NCI-H460 (cell line): ENCODE results near the gene TFDP2. TPM values are rescaled to one million over a fixed set of nuclear protein-coding genes. Genes with fewer than 3 reads are reported as not detected.
A peak's percentile ranks its signal among the peaks of the same experiment; 100 is the strongest.
"Not testable (repeated sequence)": the region's sequence is repeated elsewhere in the genome, so short reads cannot be mapped to it uniquely, and the experiment has no call there.

ENCODE experiments used
- DNase-seq: peaks from one replicate; pipeline ENCODE4 v3.0.0-alpha.2; 2016; ENCODE audit warnings: low read depth; ENCODE audit errors: extremely low read depth
- total RNA-seq: library from RNA; depleted of rRNA; stranded (reverse); fragments of >200 nt; shearing (Covaris generic); gene quantifications from 2 replicates; pipeline ENCODE4 v1.2.3, GENCODE V29; 2014

TFDP2 gene
- total RNA-seq, 1 experiment from 2014 or later: 32.7 TPM

DNA sequence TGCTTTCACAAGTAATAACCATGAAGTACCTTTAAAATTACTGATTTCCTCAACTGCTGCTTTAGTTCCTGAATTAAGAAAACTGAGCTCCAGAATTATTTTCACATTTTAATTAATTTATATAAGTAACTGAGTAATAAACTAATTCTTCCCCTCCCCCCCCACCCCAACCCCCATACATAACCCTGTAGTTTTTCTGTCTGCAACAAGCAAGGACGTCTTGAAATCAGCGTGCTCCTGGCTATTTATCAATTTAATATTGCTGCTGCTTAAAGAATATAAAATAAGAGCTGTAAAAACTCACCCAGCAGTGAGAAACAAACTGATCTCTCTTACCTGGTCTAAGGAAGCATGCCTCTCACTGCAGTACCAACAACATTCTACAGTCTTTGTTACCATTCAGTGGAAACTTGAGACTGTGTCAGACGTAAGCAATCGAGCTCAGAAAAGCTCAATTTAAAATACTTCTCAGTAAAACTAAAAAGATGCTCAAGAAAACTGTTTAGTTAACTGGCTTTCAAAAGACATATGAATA lies 121.0 kb downstream of the TFDP2 start:
- DNase-seq: peak; percentile 43

GRCh38 chr3:142027735-142028134 lies 121.6 kb downstream of the TFDP2 start:
- no peak for DNase-seq

- no peak for DNase-seq
These were observed 122.0 kb downstream of the TFDP2 start for GRCh38 chr3:142027300-142027699.

DNA sequence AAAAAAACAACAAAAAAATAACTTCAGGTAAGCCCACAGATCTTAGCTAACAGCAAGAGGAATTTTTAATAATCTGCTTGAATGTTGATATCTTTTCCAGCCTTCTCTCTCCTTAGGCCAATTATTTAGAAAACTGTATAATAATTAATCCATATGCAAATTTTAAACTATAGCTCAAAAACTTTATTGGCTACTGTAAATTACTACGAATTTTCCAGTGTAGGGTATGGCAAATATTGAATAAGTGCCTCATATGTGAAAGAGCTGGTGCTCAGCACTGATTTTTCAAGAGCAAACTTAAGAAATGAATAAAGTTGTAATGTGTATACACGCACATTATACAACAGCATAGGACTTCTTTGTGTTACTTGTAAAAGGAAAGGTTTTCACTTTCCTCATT lies 123.0 kb downstream of the TFDP2 start:
- DNase-seq: no peak

GRCh38 chr3:142022381-142022780 lies 127.0 kb downstream of the TFDP2 start:
- no peak for DNase-seq

DNA sequence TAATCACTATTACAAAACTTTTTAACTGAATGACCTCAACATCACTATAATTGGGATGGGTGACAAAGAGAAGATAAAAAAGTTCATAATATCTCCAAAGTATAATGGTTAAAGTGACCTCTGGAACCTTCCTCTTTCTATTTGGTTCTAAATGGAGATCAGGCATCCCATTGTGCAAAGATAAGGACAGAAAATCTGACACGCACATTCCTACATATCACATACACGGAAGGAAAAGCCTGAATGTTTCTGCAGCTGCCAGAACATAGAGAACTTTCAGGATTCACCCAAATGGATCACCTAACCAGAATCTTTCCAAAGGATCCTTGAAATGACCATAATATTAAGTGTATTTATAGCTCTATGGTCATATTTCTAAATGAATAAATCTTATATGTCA lies 128.2 kb downstream of the TFDP2 start:
- DNase-seq: no peak

DNA sequence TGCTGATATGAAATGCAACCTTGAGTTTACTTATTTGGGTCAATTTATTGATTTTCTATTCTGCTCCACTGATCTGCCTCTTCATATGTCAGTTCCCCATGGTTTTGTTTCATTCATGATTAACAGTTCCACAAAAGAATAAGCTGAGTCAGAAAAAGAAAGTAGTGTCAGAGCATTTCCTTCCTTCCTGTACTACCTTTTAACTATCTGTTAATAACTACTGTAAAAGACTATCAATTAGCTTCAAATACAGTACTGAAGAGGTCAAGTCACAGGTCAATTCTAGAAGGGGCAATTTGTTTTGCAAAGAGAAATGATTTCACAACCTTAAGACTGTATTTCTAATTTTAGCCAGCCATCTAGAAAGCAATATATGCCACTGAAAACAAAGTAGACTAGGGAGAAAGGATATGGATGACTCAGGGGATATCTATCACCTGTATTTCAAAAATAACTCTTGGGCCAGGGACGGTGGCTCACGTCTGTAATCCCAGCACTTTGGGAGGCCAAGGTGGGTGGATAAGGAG lies 129.5 kb downstream of the TFDP2 start:
- no peak for DNase-seq

- DNase-seq: no peak
These were observed 135.4 kb downstream of the TFDP2 start for GRCh38 chr3:142013993-142014392.

GRCh38 chr3:142013326-142013980 lies 135.9 kb downstream of the TFDP2 start:
- DNase-seq: no peak

DNA sequence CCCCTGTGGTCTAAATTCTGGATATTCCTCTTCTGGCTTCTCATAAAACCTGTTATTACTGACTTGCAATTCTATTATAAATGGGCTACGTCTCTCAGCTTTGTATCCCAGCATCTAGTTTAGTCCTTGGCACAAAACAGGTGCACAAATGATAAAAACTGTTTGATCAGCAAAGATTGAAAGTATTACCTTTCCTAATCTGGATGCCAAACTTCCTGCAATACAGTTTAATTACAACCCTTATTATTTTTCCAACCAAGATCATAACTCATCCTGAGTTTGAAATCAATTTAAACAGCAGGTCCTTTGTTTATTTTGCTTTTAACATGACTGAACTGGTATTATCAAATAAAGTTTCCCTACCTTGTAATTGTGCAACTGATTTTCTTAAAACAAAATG lies 140.3 kb downstream of the TFDP2 start:
- no peak for DNase-seq

- no peak for DNase-seq
These were observed 141.5 kb downstream of the TFDP2 start for GRCh38 chr3:142007710-142008399.

- not testable (repeated sequence) for DNase-seq
These were observed 144.4 kb downstream of the TFDP2 start for GRCh38 chr3:142004957-142005356.

DNA sequence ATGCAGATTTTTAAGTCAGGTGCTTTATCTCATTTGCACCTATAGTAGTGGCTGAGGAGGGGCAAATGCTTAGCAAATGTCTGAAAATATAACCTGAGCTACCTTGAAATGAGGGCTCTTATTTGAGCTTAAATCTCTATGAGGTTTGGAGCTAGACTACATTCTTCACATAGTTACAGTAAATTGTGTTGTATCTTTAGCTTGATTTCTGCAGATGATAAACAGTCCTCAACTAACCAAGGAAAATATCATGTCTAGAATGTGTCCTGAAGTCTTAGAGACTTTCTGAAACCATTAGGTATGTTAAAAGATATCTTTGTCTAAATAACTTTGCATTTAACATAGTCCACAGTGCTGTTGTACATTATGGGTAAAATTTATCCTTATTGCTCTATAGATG lies 145.3 kb downstream of the TFDP2 start:
- DNase-seq: no peak

DNA sequence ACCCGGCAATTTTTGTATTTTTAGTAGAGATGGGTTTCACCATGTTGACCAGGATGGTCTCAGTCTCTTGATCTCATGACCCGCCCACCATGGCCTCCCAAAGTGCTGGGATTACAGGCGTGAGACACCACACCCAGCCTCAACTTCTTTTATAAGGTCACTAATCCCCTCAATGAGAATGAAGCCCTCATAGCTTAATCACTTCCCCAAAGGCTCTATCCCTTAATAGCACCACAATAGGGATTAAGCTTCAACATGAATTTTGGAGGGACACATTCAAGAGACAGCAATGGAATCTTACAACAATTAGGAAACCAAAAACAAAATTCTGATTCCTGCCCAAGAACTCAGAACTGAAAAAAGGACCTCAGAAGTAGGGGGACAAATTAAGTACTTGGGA lies 146.1 kb downstream of the TFDP2 start:
- DNase-seq: no peak

DNA sequence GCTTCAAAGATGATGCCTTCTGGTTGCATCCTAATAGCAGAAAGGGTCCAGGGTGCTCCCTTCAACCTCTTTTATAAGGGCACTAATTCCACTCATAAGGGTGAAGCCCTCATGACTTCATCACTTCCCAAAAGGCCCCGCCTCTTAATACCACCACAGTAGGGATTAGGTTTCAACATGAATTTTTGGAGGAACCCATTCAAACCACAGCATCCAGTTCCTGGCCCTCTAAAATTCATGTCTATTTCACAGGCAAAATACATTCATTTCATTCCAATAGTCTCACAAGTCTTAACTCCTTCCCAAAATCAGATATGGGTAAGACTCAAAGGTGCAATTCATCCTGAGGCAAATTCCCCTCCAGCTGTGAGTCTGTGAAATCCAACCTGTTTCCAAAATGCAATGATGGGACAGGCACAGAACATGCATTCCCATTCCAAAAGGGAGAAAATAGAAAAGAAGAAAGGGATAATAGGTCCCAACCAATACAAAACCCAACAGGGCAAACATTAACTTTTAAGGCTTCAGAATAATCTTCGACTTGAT lies 148.9 kb downstream of the TFDP2 start:
- DNase-seq: no peak

- peak; percentile 30 for DNase-seq
These were observed 150.6 kb downstream of the TFDP2 start for GRCh38 chr3:141998669-141999290.

- no peak for DNase-seq
These were observed 152.9 kb downstream of the TFDP2 start for GRCh38 chr3:141996437-141996836.

DNA sequence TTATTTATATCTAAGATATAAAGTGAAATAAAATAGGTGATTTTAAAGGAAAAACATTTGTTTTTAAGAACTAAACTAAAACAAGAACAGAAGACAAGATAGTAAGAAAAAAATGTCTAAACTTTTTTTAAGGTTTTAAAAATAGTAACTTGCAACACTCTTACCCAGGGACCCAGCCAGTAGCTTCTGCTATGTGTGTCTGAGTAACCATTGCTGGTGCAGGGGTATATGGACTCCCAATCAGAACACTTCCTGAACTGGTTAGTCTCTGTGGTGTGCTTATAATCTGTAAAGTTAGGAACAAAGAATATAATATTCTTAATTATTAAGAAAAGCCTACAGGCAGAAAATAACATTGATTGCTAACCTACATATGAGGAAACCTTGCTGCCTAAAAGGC lies 154.5 kb downstream of the TFDP2 start:
- DNase-seq: no peak

DNA sequence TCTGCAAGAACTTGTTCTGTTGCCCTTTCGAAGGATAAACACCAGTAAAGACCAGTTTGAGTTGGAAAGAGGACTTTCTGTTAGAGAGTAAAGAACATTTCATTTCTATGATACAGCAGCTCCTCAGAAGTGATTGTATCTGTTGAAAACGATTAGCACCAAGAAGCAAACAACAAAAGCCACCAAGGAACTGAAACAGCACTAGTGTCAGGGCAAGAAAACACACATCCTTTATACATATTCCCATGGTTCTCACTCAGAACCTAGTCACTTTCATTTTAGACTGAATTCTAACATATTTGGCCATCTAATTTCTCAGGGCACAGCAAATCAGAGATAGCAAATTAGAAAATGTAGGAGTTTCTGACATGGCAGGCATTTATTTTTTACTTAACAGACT lies 156.8 kb downstream of the TFDP2 start:
- DNase-seq: no peak

DNA sequence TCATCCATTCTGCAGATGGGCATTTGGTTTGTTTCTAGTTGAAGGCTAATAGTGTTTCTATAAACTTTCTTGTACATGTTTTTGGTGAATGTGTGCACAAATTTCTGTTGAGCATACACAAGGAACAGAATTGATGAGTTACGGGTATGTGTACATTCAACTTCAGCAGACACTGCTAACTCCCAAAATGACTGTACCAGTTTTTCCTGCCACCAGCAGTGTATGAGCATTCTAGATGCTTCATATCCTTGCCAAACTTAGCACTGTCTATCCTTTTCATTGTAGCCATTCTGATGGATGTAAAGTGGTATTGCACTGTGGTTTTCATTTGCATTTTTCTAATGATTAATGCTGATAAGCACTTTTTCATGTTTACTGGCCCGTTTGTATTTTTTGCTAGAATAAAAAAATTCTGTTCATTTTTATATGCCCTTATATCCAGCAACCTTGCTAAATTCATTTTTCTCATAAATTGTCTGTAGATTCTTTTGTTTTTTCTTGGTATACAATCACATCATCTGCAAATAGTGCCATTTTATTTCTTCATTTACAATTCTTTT lies 162.7 kb downstream of the TFDP2 start:
- DNase-seq: no peak

DNA sequence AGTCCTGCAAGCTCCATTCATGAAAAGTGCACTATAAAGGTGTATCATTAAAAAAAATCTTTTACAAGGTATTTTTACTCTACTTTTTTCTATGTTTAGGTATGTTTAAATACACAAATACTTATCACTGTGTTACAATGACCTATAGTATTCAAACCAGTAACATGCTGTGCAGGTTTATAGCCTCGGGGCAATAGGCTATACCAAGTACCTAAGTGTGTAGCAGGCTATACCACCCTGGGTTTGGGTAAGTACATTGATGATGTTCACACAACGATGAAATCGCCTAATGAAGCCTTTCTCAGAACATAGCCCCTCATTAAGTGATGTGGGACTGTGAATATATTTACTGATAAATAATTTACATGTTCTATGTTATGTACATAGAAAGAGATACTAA lies 168.3 kb downstream of the TFDP2 start:
- DNase-seq: no peak
